ENCODE results near the gene TRPT1.
A peak's percentile ranks its signal among the peaks of the same experiment; 100 is the strongest.

DNA sequence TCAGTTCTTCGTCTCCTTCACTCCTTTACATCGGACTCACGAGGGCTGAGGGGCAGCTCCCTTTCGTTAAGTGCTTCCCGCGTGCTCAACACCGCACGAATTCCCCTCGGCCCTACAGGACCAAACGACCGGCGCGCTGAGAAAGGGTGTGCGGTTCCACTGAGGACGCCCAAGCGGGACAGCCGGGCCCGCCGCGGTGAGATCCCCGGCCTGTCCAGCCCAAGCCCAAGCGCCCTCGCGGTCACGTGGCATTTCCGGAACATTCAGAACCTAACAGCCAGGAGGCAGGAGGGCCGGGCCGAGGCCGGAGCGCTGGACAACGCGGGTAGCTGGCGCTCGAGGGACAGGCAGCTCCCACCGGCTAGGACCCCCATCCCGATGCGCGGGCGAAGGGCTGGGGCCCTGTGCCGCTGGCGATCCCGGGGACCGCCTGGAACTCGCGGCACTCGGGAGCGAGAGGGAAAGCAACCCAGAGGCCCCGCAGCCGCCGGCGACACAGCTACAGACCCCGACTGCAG lies 40.8 kb downstream of the TRPT1 start:
- TF ChIP-seq, protein P1, sequence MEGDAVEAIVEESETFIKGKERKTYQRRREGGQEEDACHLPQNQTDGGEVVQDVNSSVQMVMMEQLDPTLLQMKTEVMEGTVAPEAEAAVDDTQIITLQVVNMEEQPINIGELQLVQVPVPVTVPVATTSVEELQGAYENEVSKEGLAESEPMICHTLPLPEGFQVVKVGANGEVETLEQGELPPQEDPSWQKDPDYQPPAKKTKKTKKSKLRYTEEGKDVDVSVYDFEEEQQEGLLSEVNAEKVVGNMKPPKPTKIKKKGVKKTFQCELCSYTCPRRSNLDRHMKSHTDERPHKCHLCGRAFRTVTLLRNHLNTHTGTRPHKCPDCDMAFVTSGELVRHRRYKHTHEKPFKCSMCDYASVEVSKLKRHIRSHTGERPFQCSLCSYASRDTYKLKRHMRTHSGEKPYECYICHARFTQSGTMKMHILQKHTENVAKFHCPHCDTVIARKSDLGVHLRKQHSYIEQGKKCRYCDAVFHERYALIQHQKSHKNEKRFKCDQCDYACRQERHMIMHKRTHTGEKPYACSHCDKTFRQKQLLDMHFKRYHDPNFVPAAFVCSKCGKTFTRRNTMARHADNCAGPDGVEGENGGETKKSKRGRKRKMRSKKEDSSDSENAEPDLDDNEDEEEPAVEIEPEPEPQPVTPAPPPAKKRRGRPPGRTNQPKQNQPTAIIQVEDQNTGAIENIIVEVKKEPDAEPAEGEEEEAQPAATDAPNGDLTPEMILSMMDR (IDR thresholded peaks at IDR 0.05), result peak in 5 of 6 experiments; percentile 24 to 57 (median 53)
- peak; percentile 98 for TF ChIP-seq POLR2A (IDR thresholded peaks at IDR 0.05)
